B cell (primary cell): ENCODE measurements around the gene PFKFB3. TPM values are rescaled to one million over a fixed set of nuclear protein-coding genes. Genes with fewer than 3 reads are reported as not detected.

ENCODE experiments used
- ATAC-seq: fragments of 200-7000 bp; cut with Tn5 transposase; one replicate; pipeline ENCODE4 v1.10.0; 2021; ENCODE audit warnings: low read depth, mild to moderate bottlenecking, moderate number of reproducible peaks, moderate library complexity
- CTCF ChIA-PET: fragments of 350-600 bp; sonication (Branson Sonifier 250); formaldehyde crosslinking; loops from one replicate; lab custom pipeline; 2021; ENCODE audit warnings: antibody characterized with exemption, inconsistent platforms; lab: Charles Lee
- POLR2A ChIA-PET: fragments of 350-600 bp; sonication (Branson Sonifier 250); formaldehyde crosslinking; loops from one replicate; lab custom pipeline; 2021; ENCODE audit warnings: antibody characterized with exemption; lab: Charles Lee
- DNase-seq: peaks from one replicate; pipeline ENCODE4 v3.0.0; 2013
- H2AFZ ChIP-seq: 2 replicates; pipeline ENCODE4 v1.6.1; 2012; ENCODE audit warnings: mild to moderate bottlenecking, low read depth, low read length; ENCODE audit not compliant: insufficient read depth, poor library complexity, severe bottlenecking
- H3K27ac ChIP-seq, 2 donors: 1 replicate in 1 of 2; 2 replicates in 1 of 2; pipeline ENCODE4 v1.5.1; 2012 to 2013; ENCODE audit warnings: low read length in 2 of 2, mild to moderate bottlenecking in 2 of 2, moderate library complexity in 1 of 2
- H3K27me3 ChIP-seq, 4 experiments: fragments of 200-600 bp in 1 of 4; sonication (generic) in 1 of 4; replicated peaks in 1 of 4; 1 replicate in 2 of 4; 2 replicates in 2 of 4; pipeline versions ENCODE4 v1.6.1 to v1.7.0; 2013 to 2016; ENCODE audit warnings: low read length in 3 of 4, mild to moderate bottlenecking in 2 of 4, mixed read lengths in 1 of 4, moderate library complexity in 1 of 4; ENCODE audit not compliant: insufficient read depth in 4 of 4, control insufficient read depth in 3 of 4; ENCODE audit errors: control extremely low read depth in 1 of 4
- H3K36me3 ChIP-seq, 2 experiments: replicated peaks in 1 of 2; 1 replicate in 1 of 2; 2 replicates in 1 of 2; pipeline versions ENCODE4 v1.6.1 to v1.7.1; 2013; ENCODE audit warnings: low read length in 1 of 2; ENCODE audit not compliant: insufficient read depth in 2 of 2, control insufficient read depth in 1 of 2; ENCODE audit errors: control extremely low read depth in 1 of 2, extremely low read depth in 1 of 2
- H3K4me1 ChIP-seq, 2 donors: fragments of 200-600 bp in 1 of 2; sonication (generic) in 1 of 2; 1 replicate in 1 of 2; 2 replicates in 1 of 2; pipeline versions ENCODE4 v1.5.1 to v1.6.1; 2013 to 2017; ENCODE audit warnings: low read length in 2 of 2; ENCODE audit not compliant: control insufficient read depth in 2 of 2, insufficient read depth in 2 of 2
- H3K4me2 ChIP-seq: replicated peaks from 2 replicates; pipeline ENCODE3; 2012; ENCODE audit warnings: mild to moderate bottlenecking, low read depth, low read length; ENCODE audit not compliant: poor library complexity, severe bottlenecking
- H3K4me3 ChIP-seq, 5 experiments: fragments of 200-600 bp in 1 of 5; sonication (generic) in 1 of 5; 1 replicate in 3 of 5; 2 replicates in 2 of 5; pipeline versions ENCODE4 v1.5.1 to v1.7.0; 2011 to 2016; ENCODE audit warnings: low read length in 4 of 5, mild to moderate bottlenecking in 4 of 5, low read depth in 2 of 5, control low read depth in 1 of 5, moderate library complexity in 1 of 5; ENCODE audit not compliant: insufficient read depth in 1 of 5; ENCODE audit errors: control extremely low read depth in 1 of 5, extremely low read depth in 1 of 5
- H3K79me2 ChIP-seq: fragments of 200-600 bp; sonication (generic); one replicate; pipeline ENCODE4 v1.6.0; 2016; ENCODE audit warnings: low read length; ENCODE audit not compliant: control insufficient read depth, insufficient read depth
- H3K9ac ChIP-seq: fragments of 200-600 bp; sonication (generic); 2 replicates; pipeline ENCODE4 v1.6.1; 2017; ENCODE audit warnings: mild to moderate bottlenecking, low read length, moderate library complexity
- H3K9me3 ChIP-seq, 3 donors: one replicate each; pipeline versions ENCODE4 v1.6.1 to v1.7.1; 2013; ENCODE audit warnings: low read length in 2 of 3; ENCODE audit not compliant: control insufficient read depth in 2 of 3, insufficient read depth in 1 of 3; ENCODE audit errors: control extremely low read depth in 1 of 3
- H4K20me1 ChIP-seq: 2 replicates; pipeline ENCODE4 v1.6.0; 2012; ENCODE audit warnings: mild to moderate bottlenecking, low read length; ENCODE audit not compliant: insufficient read depth, control insufficient read depth, poor library complexity, severe bottlenecking
- H3K27ac Mint-ChIP-seq: one replicate; pipeline ENCODE4 v1.8.0; 2021; ENCODE audit warnings: mixed read lengths
- H3K27me3 Mint-ChIP-seq: one replicate; pipeline ENCODE4 v1.8.0; 2021; ENCODE audit warnings: mixed read lengths
- H3K4me1 Mint-ChIP-seq: one replicate; pipeline ENCODE4 v1.8.0; 2021; ENCODE audit warnings: mixed read lengths
- H3K4me3 Mint-ChIP-seq: one replicate; pipeline ENCODE4 v1.8.0; 2021; ENCODE audit warnings: mixed read lengths
- H3K9me3 Mint-ChIP-seq: one replicate; pipeline ENCODE4 v1.8.0; 2022; ENCODE audit warnings: mixed read lengths; ENCODE audit not compliant: insufficient read depth
- CTCF ChIP-seq: fragments of 200-600 bp; IDR thresholded peaks from one replicate; pipeline ENCODE4 v1.8.0; 2022; ENCODE audit warnings: antibody characterized with exemption, mild to moderate bottlenecking
- EZH2 ChIP-seq: IDR thresholded peaks from 2 replicates; pipeline ENCODE4 v1.6.1; 2012; ENCODE audit warnings: borderline replicate concordance, low read depth, mild to moderate bottlenecking, moderate library complexity, low read length; ENCODE audit not compliant: insufficient read depth, poor library complexity, severe bottlenecking
- WGBS: methylation state at CpG from one replicate; pipeline ENCODE4 v1.1.5; 2013; ENCODE audit warnings: missing lambda C conversion rate; ENCODE audit not compliant: insufficient coverage; 5-methylcytosine and 5-hydroxymethylcytosine counted together
- intact Hi-C: fragments of 100-400 bp; cut with micrococcal nuclease; formaldehyde crosslinking; loops from one replicate; pipeline ENCODE4 v1.10.0; 2022
- polyA plus RNA-seq: library from polyadenylated mRNA; depleted of rRNA; stranded (reverse); fragments of >200 nt; gene quantifications from 2 replicates; pipeline ENCODE4 v1.2.3, GENCODE V29; 2012
- total RNA-seq, 2 donors: library from RNA; stranded (reverse); fragments of 120-200 nt in 1 of 2; gene quantifications; 1 replicate in 1 of 2; 2 replicates in 1 of 2; pipeline versions ENCODE4 v1.2.3 to v1.2.4, GENCODE V29; 2013 to 2022

PFKFB3 gene
- total and polyA plus RNA-seq, 2 donors (not counting 1 experiment from before 2014, with no cell fraction given), result 13.2 to 239 TPM

GRCh38 chr10:6163364-6164270 lies 39.1 kb upstream of the PFKFB3 start:
- H3K4me1 Mint-ChIP-seq, result peaks cover 39% of the 10 kb centered on the region
- H3K9me3 ChIP-seq, result no peaks in the 10 kb centered on the region
- WGBS, result under 1% methylated on average over 89 of the region's 91 CpGs

More at GRCh38 chr10:6163364-6164270, 39.1 kb upstream of the PFKFB3 start:
- POLR2A ChIA-PET, result interaction anchor here (0.6 to 1.5 kb wide), 9 partner anchors 13 to 312 kb away, joined by 3 to 6 read pairs (median 5); partner anchors contain the start of gene PFKFB3
- CTCF ChIA-PET, result interaction anchor here (0.5 to 2.9 kb wide), 7 partner anchors 13 to 1208 kb away, joined by 4 to 22 read pairs (median 6); partner anchors contain the start of gene PFKFB3
- Histone ChIP-seq H3K4me1 (peaks cover 16 to 19% of the 10 kb centered on the region in 2 donors), H3K4me3 (peak overlapping the region in 4 of 5 experiments; percentile 69 to 84 (median 72)), H3K79me2 (peaks cover 64% of the 10 kb centered on the region), H2AFZ (peak overlapping the region; percentile 94), H3K36me3 (peaks cover 5 to 7% of the 10 kb centered on the region in 2 experiments), H3K4me2 (peak overlapping the region; percentile 98), H4K20me1 (peaks cover 35% of the 10 kb centered on the region), H3K27me3 (no peaks in the 10 kb centered on the region), H3K27ac (peak overlapping the region; percentile 89 to 96), H3K9ac (peak overlapping the region; percentile 87)
- Mint-ChIP-seq H3K27me3 (no peaks in the 10 kb centered on the region), H3K27ac (peak overlapping the region; percentile 98), H3K4me3 (peak overlapping the region; percentile 97), H3K9me3 (no peaks in the 10 kb centered on the region)
- TF ChIP-seq EZH2, result no peak
- TF ChIP-seq CTCF, result no peak
- ATAC-seq (peak; percentile 96), DNase-seq (peak; percentile 95)
- intact Hi-C loops, result loop anchor here (1.0 to 10.0 kb wide), 4 partner anchors 19 to 479 kb away; partner anchors contain the start of gene TASOR2
